GM12878 (cell line): ENCODE data around the gene CHD9. TPM values are rescaled to one million over a fixed set of nuclear protein-coding genes. Genes with fewer than 3 reads are reported as not detected.

ENCODE experiments used
- ATAC-seq: fragments of 200-7000 bp; cut with Tn5 transposase; 3 replicates; pipeline ENCODE4 v1.9.1; 2020; ENCODE audit warnings: mild to moderate bottlenecking, moderate library complexity
- BruUV-seq: library from RNA; stranded (reverse); fragments of 400-500 nt; replicated peaks from 2 replicates; lab custom pipeline; 2021; lab: Mats Ljungman, UMichigan
- CTCF ChIA-PET: fragments of 300-600 bp; sonication (Branson Sonifier 250); formaldehyde crosslinking; extraction: SDS; loops from one replicate; lab custom pipeline; 2021; ENCODE audit warnings: inconsistent platforms; lab: Yijun Ruan, JAX
- POLR2A ChIA-PET: fragments of 350-600 bp; formaldehyde crosslinking; extraction: SDS; loops from one replicate; lab custom pipeline; 2021; ENCODE audit warnings: inconsistent platforms; lab: Charles Lee
- RAD21 ChIA-PET: fragments of 300-600 bp; sonication (Branson Sonifier 250); formaldehyde crosslinking; loops from one replicate; lab custom pipeline; 2023; ENCODE audit warnings: antibody characterized with exemption; ENCODE audit not compliant: unreplicated experiment; lab: Charles Lee
- SMC1A ChIA-PET: fragments of 300-600 bp; sonication (Branson Sonifier 250); formaldehyde crosslinking; loops from one replicate; lab custom pipeline; 2023; ENCODE audit not compliant: unreplicated experiment, uncharacterized antibody; lab: Charles Lee
- DNase-seq: peaks from one replicate; pipeline ENCODE4 v3.0.0-alpha.2; 2011; ENCODE audit warnings: low read depth, low spot score
- FAIRE-seq: peaks from 3 replicates; lab custom pipeline; 2011; peaks lifted over from hg19 to GRCh38; lab: Jason Lieb, UNC
- H2AFZ ChIP-seq: 2 replicates; pipeline ENCODE4 v1.6.0; 2011; ENCODE audit warnings: low read depth, low read length, control low read depth; ENCODE audit not compliant: control insufficient read depth
- H3K27ac ChIP-seq: 2 replicates; pipeline ENCODE4 v1.5.1; 2011; ENCODE audit warnings: control low read depth; ENCODE audit not compliant: control insufficient read depth, insufficient read depth
- H3K27me3 ChIP-seq, 2 experiments: replicated peaks in 1 of 2; 2 replicates each; pipeline versions ENCODE4 v1.6.0 to v1.6.1; 2011; ENCODE audit warnings: low read length in 1 of 2; ENCODE audit not compliant: control insufficient read depth in 2 of 2, insufficient read depth in 2 of 2
- H3K36me3 ChIP-seq, 2 experiments: 2 replicates each; pipeline ENCODE4 v1.5.1; 2011; ENCODE audit warnings: low read length in 1 of 2; ENCODE audit not compliant: control insufficient read depth in 2 of 2, insufficient read depth in 2 of 2
- H3K4me1 ChIP-seq: 2 replicates; pipeline ENCODE4 v1.6.1; 2011; ENCODE audit warnings: mild to moderate bottlenecking, low read length, moderate library complexity, mixed read lengths; ENCODE audit not compliant: control insufficient read depth, insufficient read depth
- H3K4me2 ChIP-seq: 2 replicates; pipeline ENCODE4 v1.6.0; 2011; ENCODE audit warnings: control low read depth; ENCODE audit not compliant: control insufficient read depth, insufficient read depth
- H3K4me3 ChIP-seq: fragments of 200-600 bp; sonication (generic); 2 replicates; pipeline ENCODE4 v1.5.1; 2016
- H3K79me2 ChIP-seq: 2 replicates; pipeline ENCODE4 v1.6.0; 2011; ENCODE audit warnings: low read length; ENCODE audit not compliant: control insufficient read depth, insufficient read depth
- H3K9ac ChIP-seq: 2 replicates; pipeline ENCODE4 v1.8.0; 2011; ENCODE audit warnings: low read length, control low read depth, mixed read lengths; ENCODE audit not compliant: control insufficient read depth, insufficient read depth
- H3K9me3 ChIP-seq: replicated peaks from 3 replicates; pipeline ENCODE4 v1.5.1; 2011; ENCODE audit warnings: mild to moderate bottlenecking, low read length; ENCODE audit not compliant: control insufficient read depth, insufficient read depth
- H4K20me1 ChIP-seq: 2 replicates; pipeline ENCODE4 v1.6.0; 2011; ENCODE audit not compliant: control insufficient read depth, insufficient read depth
- NFYB ChIP-seq: IDR thresholded peaks from 2 replicates; pipeline ENCODE4 v1.6.1; 2011; ENCODE audit warnings: low read depth, mild to moderate bottlenecking, low read length, improper control_type of control experiment, moderate library complexity; ENCODE audit not compliant: insufficient read depth
- RAD21 ChIP-seq: IDR thresholded peaks from 2 replicates; pipeline ENCODE4 v1.6.1; 2011; ENCODE audit warnings: mild to moderate bottlenecking, low read depth, low read length, moderate library complexity; ENCODE audit not compliant: insufficient read depth
- RB1 ChIP-seq: fragments of 450-650 bp; formaldehyde crosslinking; IDR thresholded peaks from 2 replicates; pipeline ENCODE4 v1.6.1; 2017; ENCODE audit warnings: mild to moderate bottlenecking, borderline replicate concordance
- WGBS: methylation state at CpG from one replicate; pipeline ENCODE4 v1.1.6; 2016; ENCODE audit warnings: low lambda C conversion rate; ENCODE audit not compliant: insufficient replicate concordance, insufficient coverage; ENCODE audit errors: missing lambda C conversion rate; 5-methylcytosine and 5-hydroxymethylcytosine counted together
- in situ Hi-C: fragments of 300-500 bp; cut with MboI; formaldehyde crosslinking; loops from 9 replicates; pipeline ENCODE4 v1.14.3; 2018; ENCODE audit warnings: mixed read lengths
- intact Hi-C: fragments of 100-400 bp; cut with micrococcal nuclease; formaldehyde crosslinking; loops from one replicate; pipeline ENCODE4 v1.14.2; 2022; ENCODE audit not compliant: unreplicated experiment
- polyA plus RNA-seq, 11 experiments: library from polyadenylated mRNA; depleted of rRNA in 4 of 11; unstranded in 6 of 11; stranded (reverse) in 5 of 11; fragments of >200 nt; fragmentation: Nextera tagmentation in 4 of 11; fragmentation: Illumina TruSeq in 1 of 11; extraction: Ambion mirVana in 4 of 11; extraction: Trizol in 1 of 11; gene quantifications; 1 replicate in 1 of 11; 2 replicates in 10 of 11; pipeline versions ENCODE4 v1.2.1 to v1.2.3, GENCODE V29; 2011 to 2016; ENCODE audit warnings: inconsistent platforms in 2 of 11, missing spikeins in 2 of 11, low read depth in 1 of 11
- total RNA-seq, 4 experiments: library from RNA; depleted of rRNA in 3 of 4; stranded (reverse); fragments of >200 nt in 3 of 4; fragmentation: Illumina TruSeq in 1 of 4; extraction: Trizol in 1 of 4; gene quantifications; 2 replicates each; pipeline versions ENCODE4 v1.2.1 to v1.2.3, GENCODE V29; 2013 to 2021
- TF ChIP-seq, protein P1 (sequence below), 3 experiments: IDR thresholded peaks in 2 of 3; conservative IDR thresholded peaks in 1 of 3; 2 replicates each; pipeline ENCODE4 v1.5.1; 2011; ENCODE audit warnings: low read depth in 3 of 3, low read length in 3 of 3, mild to moderate bottlenecking in 3 of 3, control low read depth in 2 of 3, moderate library complexity in 2 of 3, inconsistent platforms in 1 of 3, mixed read lengths in 1 of 3; ENCODE audit not compliant: control insufficient read depth in 2 of 3, insufficient read depth in 1 of 3; ENCODE audit errors: extremely low read depth in 1 of 3

The CHD9 gene
- total and polyA plus RNA-seq, 10 of the 15 experiments (the other 5 are each of a cell fraction or from before 2014, with no cell fraction given) = 29.2 to 95.7 (median 54.3) TPM

DNA sequence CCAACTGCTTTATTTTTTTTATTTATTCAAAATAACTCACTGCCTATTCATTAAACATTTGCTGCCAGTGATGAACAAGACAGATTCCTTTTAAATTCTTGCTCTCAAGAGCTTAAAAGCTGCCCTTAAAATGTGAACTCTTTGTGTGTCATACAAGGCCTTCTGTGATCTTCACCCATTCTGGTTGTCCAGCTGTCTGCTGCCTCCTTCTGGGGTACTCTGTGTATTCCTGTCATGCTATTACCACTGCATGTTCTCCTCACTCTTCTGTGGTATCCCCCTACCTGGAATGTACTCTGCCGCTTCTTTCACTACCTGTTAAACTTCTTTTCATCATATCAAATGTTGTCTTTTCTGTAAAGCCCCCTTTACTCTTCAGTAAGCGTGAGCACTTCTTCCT, 165.8 kb downstream of the CHD9 start:
- Histone ChIP-seq H3K4me3 (no peak overlapping the region), H3K79me2 (peaks cover 55% of the 10 kb centered on the region), H3K27me3 (no peaks in the 10 kb centered on the region), H3K9me3 (no peaks in the 10 kb centered on the region), H3K27ac (peak overlapping the region; percentile 38; the same call in 1 of the 2 replicates), H3K4me2 (no peak overlapping the region), H3K4me1 (peaks cover 18% of the 10 kb centered on the region; the same call in 1 of the 2 replicates), H2AFZ (no peak overlapping the region), H4K20me1 (no peaks in the 10 kb centered on the region), H3K9ac (no peak overlapping the region), H3K36me3 (peaks cover 0 to 6% of the 10 kb centered on the region in 2 experiments; a peak in 2 of 4 replicates)
- ChIA-PET CTCF (interaction anchor here (0.6 to 6.6 kb wide), 6 partner anchors 12 to 165 kb away, joined by 3 to 33 read pairs (median 4); partner anchors contain the start of gene CHD9), SMC1A (interaction anchor here (0.7 to 2.8 kb wide), 9 partner anchors 8 to 236 kb away, joined by 3 to 23 read pairs (median 4); partner anchors contain the start of genes CHD9 and CHD9NB), RAD21 (interaction anchor here (1.3 to 2.3 kb wide), 3 partner anchors 11 to 165 kb away, joined by 3 to 6 read pairs (median 5); partner anchors contain the start of gene CHD9), POLR2A (interaction anchor here (1.1 kb wide), 2 partner anchors 161 to 166 kb away, joined by 3 to 4 read pairs; partner anchors contain the start of gene CHD9)
- FAIRE-seq (no peak), ATAC-seq (peak; percentile 81), DNase-seq (no peak)
- no TSS peak for BruUV-seq
- WGBS = 100% methylated on average over 2 of the region's 2 CpGs
- intact Hi-C loops = no loop called here
- in situ Hi-C loops = no loop called here
- TF ChIP-seq RB1 (no peak), RAD21 (peak; percentile 57), NFYB (no peak)
- TF ChIP-seq, protein P1, sequence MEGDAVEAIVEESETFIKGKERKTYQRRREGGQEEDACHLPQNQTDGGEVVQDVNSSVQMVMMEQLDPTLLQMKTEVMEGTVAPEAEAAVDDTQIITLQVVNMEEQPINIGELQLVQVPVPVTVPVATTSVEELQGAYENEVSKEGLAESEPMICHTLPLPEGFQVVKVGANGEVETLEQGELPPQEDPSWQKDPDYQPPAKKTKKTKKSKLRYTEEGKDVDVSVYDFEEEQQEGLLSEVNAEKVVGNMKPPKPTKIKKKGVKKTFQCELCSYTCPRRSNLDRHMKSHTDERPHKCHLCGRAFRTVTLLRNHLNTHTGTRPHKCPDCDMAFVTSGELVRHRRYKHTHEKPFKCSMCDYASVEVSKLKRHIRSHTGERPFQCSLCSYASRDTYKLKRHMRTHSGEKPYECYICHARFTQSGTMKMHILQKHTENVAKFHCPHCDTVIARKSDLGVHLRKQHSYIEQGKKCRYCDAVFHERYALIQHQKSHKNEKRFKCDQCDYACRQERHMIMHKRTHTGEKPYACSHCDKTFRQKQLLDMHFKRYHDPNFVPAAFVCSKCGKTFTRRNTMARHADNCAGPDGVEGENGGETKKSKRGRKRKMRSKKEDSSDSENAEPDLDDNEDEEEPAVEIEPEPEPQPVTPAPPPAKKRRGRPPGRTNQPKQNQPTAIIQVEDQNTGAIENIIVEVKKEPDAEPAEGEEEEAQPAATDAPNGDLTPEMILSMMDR (IDR thresholded peaks at IDR 0.05 in 2 of 3, conservative IDR thresholded peaks at IDR 0.05 in 1 of 3; ENCODE audit: control insufficient read depth in 2 of 3, extremely low read depth in 1 of 3, insufficient read depth in 1 of 3, low read depth in 3 of 3, low read length in 3 of 3) = peak; percentile 25 to 40 (median 38); a peak in 3 of 6 replicates
- TF ChIP-seq, all 136 proteins: peak for 2
